GM19025 (cell line): Measurements from ENCODE around the gene TNS2.
"Not testable (repeated sequence)": the region's sequence is repeated elsewhere in the genome, so short reads cannot be mapped to it uniquely, and the experiment has no call there.

Source experiments
- ATAC-seq: cut with Tn5 transposase; IDR thresholded peaks from one replicate; pipeline ENCODE4 v1.9.1; 2021; ENCODE audit warnings: mild to moderate bottlenecking, low read depth, moderate library complexity; ENCODE audit not compliant: unreplicated experiment

Gene TNS2

GRCh38 chr12:53093777-53094393, 44.0 kb downstream of the TNS2 start:
- ATAC-seq = no peak

DNA sequence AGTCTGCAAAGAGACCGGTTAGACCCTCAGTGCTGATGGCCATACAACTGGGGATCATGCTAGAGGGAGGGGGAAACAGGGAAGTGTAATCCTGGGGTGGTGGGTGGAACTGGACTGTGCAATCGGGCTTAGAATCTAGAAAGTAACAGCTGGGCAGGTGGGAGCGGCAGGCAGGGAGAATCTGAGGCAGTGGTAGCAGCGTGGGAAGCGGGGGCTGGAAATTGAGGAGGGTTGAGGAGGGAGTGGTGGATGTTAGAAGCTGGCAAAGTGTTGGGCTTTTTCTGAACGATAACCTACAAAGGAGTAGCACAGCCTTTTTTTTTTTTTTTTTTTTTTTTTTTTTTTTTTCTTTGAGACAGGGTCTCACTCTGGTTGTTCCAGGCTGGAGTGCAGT, 44.5 kb downstream of the TNS2 start:
- no peak for ATAC-seq

DNA sequence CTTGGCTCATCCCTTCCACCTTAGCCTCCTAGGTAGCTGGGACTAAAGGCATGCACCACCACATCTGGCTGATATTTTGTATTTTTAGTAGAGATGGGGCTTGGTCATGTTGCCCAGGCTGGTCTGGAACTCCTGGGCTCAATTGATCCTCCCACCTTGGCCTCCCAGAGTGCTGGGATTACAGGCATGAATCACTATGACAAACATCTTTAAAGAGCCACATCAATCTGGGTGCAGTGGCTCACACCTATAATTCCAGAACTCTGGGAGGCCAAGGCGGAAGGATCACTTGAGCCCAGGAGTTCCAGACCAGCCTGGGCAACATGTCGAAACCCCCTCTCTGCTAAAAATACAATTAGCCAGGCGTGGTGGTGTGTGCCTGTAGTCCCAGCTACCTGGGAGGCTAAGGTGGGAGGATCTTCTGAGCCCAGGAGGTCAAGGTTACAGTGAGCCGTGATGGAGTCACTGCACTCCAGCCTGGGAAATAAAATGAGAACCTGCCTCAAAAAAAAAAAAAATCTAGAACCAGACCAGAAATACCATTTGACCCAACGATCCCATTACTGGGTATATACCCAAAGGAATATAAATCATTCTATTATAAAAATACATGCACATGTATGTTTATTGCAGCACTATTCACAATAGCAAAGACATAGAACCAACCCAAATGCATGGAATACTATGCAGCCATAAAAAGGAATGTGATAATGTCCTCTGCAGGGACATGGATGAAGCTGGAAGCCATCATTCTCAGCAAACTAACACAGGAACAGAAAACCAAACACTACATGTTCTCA, 45.1 kb downstream of the TNS2 start:
- ATAC-seq = not testable (repeated sequence)

DNA sequence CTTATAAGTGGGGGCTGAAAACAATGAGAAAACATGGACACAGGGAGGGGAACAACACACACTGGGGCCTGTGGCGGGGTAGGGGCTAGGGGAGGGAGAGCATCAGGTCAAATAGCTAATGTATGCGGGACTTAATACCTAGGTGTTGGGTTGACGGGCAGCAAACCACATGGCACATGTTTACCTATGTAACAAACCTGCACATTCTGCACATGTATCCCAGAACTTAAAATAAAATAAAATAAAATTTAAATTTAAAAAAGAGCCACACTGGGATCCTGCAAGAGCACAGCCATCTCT, 45.7 kb downstream of the TNS2 start:
- ATAC-seq = not testable (repeated sequence)

DNA sequence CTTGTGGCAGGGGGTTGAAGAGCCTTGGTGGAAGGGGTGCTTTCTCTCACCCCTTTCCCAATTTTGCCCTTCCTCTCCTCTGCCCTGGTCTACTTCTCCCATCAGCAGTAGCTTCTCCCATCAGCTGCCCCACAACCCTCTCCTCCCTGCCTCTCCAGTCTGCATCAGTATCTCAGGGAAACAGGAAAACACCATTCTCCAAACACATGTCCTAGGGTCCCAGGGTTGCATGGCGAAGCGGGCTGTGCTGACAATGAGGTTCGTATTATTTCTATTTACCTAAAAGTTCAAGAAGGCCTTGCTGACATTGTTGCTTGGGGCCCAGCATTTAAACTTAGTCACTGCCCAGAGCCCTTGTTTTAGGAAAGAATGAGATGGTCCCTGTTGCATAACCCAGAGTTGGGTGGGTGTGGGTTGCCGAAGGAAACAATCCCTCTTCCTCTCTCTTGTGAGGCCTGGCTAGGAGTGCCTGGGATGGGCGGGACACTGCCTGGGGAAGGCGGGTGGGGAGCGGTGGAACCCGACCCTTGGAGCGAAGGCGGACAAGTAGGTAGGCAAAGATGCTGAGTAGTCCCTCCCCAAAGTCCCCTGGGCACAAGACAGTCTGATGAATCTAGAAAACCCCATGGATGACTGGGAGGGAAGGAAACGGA, 46.4 kb downstream of the TNS2 start:
- ATAC-seq = no peak

GRCh38 chr12:53096759-53097158, 46.9 kb downstream of the TNS2 start:
- ATAC-seq = no peak

DNA sequence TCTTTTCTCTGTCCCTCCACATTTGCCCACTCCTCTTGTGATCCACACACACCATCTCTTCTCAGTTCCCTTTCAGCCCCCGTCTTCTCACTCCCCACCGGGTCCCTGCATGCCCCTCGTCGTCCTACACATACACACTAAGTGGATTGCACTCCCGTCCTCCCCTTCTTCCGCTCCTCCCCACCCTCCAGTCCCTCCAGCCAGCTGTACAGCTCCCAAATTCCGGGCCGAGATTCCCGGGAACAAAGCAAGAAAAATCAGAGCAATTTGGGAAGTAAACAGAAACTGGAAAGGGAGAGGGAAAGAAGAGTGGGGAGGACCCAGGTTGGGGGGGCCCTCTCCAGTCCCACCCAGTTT, 47.3 kb downstream of the TNS2 start:
- no peak for ATAC-seq

- ATAC-seq = no peak
These were observed 47.9 kb downstream of the TNS2 start, which contains the start of gene IGFBP6 for GRCh38 chr12:53097564-53098353. IGFBP6 (plus strand) TSS chr12:53097667; CDS start chr12:53097718, 51 bp downstream.

DNA sequence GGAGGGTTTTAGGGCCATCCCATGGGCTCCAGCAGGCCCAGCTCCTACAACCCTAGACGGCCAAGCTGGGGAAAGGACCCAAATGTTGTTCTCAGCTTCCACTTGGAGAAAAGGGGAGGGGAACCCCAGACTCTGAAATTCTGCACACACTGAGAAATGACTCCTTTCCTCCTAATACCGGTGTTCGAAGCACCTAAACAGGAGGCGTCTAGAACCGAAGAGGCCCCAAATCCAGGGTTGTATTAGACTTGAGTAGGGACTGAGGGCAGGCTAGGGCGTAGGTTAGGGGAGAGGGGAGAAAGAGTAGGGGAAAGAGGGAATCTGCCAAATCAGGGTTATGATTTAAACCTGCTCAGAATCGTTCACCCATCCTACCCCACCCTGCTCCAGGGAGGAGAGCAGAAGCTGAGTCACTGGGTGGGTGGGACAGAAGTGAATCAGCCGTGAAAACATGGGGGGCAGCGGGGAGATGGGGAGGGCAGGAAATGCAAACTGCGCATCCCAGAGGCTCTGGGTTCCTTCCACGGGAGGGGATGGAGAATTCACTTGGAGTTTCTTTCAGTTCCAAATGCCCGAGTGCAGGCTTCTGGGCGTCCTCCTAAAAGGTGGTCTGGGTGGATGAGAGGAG, 48.6 kb downstream of the TNS2 start:
- no peak for ATAC-seq

- ATAC-seq = no peak
These were observed 49.4 kb downstream of the TNS2 start for GRCh38 chr12:53099071-53099882.

GRCh38 chr12:53100466-53101151, 50.7 kb downstream of the TNS2 start:
- ATAC-seq = no peak

- no peak for ATAC-seq
These were observed 51.4 kb downstream of the TNS2 start for GRCh38 chr12:53101266-53101665.

- ATAC-seq = no peak
These were observed 52.3 kb downstream of the TNS2 start for GRCh38 chr12:53101931-53102781.

DNA sequence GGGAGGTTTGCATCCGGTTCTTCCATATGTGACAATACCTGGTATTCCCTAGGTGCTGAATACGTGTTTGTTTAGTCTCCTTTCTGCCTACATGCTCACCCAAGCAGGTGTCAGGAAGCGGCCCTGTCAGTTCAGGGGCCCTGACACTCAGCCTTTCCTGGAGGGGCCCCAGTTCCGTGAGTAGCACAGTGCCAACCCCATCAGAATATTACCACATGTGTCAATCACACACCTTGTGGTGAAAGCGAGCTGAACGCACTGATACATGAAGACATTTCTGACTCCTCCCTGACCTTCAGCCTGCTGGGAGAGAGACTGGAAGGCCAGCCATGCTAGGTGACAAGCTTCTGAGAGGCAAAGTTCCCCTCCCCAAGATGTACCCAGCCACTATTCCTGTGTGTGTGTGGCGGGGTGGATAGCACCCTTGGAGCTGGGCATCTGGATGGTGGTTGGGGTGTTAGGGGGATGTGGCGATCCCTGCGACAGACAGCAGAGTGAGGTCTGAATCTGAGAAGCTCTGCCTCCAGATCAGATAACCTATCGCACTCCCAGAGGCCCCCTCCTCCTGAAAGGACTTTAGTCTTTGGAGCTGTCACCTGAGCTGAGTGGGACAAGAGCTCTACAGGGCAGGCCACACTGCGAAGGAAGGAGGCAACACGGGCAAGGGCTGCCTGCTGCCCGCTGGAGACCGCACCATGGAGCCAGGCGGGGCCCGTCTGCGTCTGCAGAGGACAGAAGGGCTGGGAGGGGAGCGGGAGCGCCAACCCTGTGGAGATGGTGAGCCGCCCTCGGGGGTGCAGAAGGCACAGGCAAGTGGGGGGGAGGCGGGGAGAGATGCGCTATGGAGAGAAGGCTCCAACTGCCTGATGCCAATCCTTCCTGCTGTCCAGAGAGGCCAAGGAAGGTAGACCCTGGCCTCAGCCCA, 53.3 kb downstream of the TNS2 start, which contains the start of gene SOAT2:
Gene SOAT2 (plus strand): TSS at position 604 of the 925 bp plus-strand sequence. CDS start 92 bp downstream, at position 696.
- peak; percentile 51 for ATAC-seq

- ATAC-seq = no peak
These were observed 54.0 kb downstream of the TNS2 start for GRCh38 chr12:53103860-53104305.

GRCh38 chr12:53105256-53105655, 55.4 kb downstream of the TNS2 start:
- ATAC-seq = no peak
